ENCODE data around the gene OR6M1. TPM values are rescaled to one million over a fixed set of nuclear protein-coding genes. Genes with fewer than 3 reads are reported as not detected.

OR6M1 gene
- polyA plus RNA-seq, 1 of the 3 experiments (the other 2 are of a cell fraction): not detected

DNA sequence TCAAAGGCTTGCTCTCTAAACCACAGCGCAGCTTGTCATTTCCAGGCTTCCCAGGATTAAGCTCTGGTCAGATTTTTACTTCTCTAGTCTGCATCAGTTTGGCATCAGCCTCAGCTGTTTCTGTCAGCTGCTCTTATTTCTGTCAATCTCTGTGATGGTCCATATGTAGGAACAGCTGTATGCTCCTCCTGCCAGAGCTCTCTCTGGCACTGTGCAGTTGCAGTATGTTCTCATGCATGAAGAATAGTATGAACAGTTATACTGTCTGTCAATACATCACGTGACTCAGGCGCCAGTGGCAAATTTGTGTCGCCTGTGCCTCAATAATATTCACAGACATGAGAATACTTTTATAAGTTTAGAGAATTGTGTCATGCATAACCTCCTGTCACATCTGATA is 6.7 kb downstream of the OR6M1 start (continued):
- TF ChIP-seq, protein P1, sequence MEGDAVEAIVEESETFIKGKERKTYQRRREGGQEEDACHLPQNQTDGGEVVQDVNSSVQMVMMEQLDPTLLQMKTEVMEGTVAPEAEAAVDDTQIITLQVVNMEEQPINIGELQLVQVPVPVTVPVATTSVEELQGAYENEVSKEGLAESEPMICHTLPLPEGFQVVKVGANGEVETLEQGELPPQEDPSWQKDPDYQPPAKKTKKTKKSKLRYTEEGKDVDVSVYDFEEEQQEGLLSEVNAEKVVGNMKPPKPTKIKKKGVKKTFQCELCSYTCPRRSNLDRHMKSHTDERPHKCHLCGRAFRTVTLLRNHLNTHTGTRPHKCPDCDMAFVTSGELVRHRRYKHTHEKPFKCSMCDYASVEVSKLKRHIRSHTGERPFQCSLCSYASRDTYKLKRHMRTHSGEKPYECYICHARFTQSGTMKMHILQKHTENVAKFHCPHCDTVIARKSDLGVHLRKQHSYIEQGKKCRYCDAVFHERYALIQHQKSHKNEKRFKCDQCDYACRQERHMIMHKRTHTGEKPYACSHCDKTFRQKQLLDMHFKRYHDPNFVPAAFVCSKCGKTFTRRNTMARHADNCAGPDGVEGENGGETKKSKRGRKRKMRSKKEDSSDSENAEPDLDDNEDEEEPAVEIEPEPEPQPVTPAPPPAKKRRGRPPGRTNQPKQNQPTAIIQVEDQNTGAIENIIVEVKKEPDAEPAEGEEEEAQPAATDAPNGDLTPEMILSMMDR (IDR thresholded peaks at IDR 0.05): no peak
- TF ChIP-seq SMC3 (IDR thresholded peaks at IDR 0.05; ENCODE audit: low read depth, low read length) (no peak), RFX5 (IDR thresholded peaks at IDR 0.05; ENCODE audit: low read length) (no peak), NFIC (IDR thresholded peaks at IDR 0.05; ENCODE audit: borderline replicate concordance) (no peak), POLR2AphosphoS5 (IDR thresholded peaks at IDR 0.05; ENCODE audit: low read depth, low read length) (no peak)
- TF ChIP-seq, protein P2, sequence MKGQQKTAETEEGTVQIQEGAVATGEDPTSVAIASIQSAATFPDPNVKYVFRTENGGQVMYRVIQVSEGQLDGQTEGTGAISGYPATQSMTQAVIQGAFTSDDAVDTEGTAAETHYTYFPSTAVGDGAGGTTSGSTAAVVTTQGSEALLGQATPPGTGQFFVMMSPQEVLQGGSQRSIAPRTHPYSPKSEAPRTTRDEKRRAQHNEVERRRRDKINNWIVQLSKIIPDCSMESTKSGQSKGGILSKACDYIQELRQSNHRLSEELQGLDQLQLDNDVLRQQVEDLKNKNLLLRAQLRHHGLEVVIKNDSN (IDR thresholded peaks at IDR 0.05; ENCODE audit: borderline replicate concordance, low read depth): no peak
- TF ChIP-seq, protein P3, sequence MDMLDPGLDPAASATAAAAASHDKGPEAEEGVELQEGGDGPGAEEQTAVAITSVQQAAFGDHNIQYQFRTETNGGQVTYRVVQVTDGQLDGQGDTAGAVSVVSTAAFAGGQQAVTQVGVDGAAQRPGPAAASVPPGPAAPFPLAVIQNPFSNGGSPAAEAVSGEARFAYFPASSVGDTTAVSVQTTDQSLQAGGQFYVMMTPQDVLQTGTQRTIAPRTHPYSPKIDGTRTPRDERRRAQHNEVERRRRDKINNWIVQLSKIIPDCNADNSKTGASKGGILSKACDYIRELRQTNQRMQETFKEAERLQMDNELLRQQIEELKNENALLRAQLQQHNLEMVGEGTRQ (IDR thresholded peaks at IDR 0.05; ENCODE audit: borderline replicate concordance, low read depth, low read length): no peak

DNA sequence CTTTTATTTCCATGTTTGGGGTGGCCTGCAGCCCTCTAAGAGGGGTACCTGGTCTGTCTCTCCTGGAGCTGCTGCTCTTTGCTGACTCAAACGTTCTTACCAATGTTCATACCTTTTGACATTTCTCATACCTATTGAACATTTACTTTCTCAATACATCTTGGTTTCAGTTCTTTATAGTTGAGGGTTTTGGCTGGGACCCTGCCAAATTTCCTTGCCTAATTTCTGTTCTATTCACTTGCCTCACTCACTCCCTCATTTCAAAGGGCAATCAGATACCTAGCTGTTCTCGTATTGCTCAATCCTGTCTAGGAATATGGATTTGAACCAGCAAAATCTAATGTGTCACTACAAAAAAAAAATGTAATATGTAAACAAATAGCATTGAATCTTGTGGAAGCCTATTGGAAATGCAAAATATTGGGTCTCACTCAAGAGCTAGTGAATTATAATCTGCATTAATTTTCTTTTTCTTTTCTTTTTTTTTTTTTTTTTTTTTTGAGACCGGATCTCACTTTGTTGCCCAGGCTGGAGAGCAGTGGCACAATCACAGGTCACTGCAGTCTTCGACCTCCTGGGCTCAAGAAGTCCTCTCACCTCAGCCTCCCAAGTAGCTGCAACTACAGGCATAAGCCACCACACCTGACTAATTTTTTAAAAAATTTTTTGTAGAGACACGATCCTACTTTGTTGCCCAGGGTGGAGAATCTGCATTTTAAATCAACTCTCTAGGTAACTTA is 7.5 kb downstream of the OR6M1 start:
- CTCF ChIA-PET: no interaction called here
- DNase-seq: no peak
- H3F3A ChIP-seq (replicated peaks; ENCODE audit: insufficient read depth): no peaks in the 10 kb centered on the region
- no peaks in the 10 kb centered on the region for H3K27me3 ChIP-seq (ENCODE audit: insufficient read depth)
- no peaks in the 10 kb centered on the region for H4K20me1 ChIP-seq (ENCODE audit: insufficient read depth)
- H3K9ac ChIP-seq: no peak overlapping the region
- no peaks in the 10 kb centered on the region for H3K36me3 ChIP-seq (replicated peaks in 1 of 2; ENCODE audit: control insufficient read depth in 1 of 2, insufficient read depth in 2 of 2, low read length in 1 of 2)
- no peak overlapping the region for H3K4me3 ChIP-seq (ENCODE audit: low read depth in 2 of 2, low read length in 1 of 2)
- H3K4me1 ChIP-seq (ENCODE audit: control insufficient read depth in 1 of 2, insufficient read depth in 2 of 2, low read depth in 1 of 2, low read length in 1 of 2): no peaks in the 10 kb centered on the region
- no peak overlapping the region for H2AFZ ChIP-seq (ENCODE audit: low read depth)
- no peaks in the 10 kb centered on the region for H3K9me2 ChIP-seq
- 3% methylated on average over 5 of the region's 5 CpGs for WGBS (ENCODE audit: low lambda C conversion rate)
- POLR2A ChIA-PET: no interaction called here
- no peak overlapping the region for H3K4me2 ChIP-seq
- no peaks in the 10 kb centered on the region for H3K9me3 ChIP-seq
- no peaks in the 10 kb centered on the region for H3K79me2 ChIP-seq (ENCODE audit: insufficient read depth)
- H3K27ac ChIP-seq (ENCODE audit: low read depth in 2 of 2, low read length in 1 of 2): no peak overlapping the region
- TF ChIP-seq, protein P2 (IDR thresholded peaks at IDR 0.05; ENCODE audit: borderline replicate concordance, low read depth): no peak
- TF ChIP-seq SMC3 (IDR thresholded peaks at IDR 0.05; ENCODE audit: low read depth, low read length) (no peak), FOSL2 (IDR thresholded peaks at IDR 0.05; ENCODE audit: borderline replicate concordance, low read depth) (no peak), POLR2AphosphoS5 (IDR thresholded peaks at IDR 0.05; ENCODE audit: low read depth, low read length) (no peak), RFX5 (IDR thresholded peaks at IDR 0.05; ENCODE audit: low read length) (no peak), NRF1 (IDR thresholded peaks at IDR 0.05; ENCODE audit: low read depth, low read length) (no peak), YY1 (IDR thresholded peaks at IDR 0.05; ENCODE audit: low read depth) (no peak), TCF12 (IDR thresholded peaks at IDR 0.05) (no peak), MEF2A (IDR thresholded peaks at IDR 0.05; ENCODE audit: borderline replicate concordance, low read depth) (no peak), NFIC (IDR thresholded peaks at IDR 0.05; ENCODE audit: borderline replicate concordance) (no peak), GATA2 (CRISPR knock-in tag; IDR thresholded peaks at IDR 0.05) (no peak), RAD21 (IDR thresholded peaks at IDR 0.05; ENCODE audit: low read length) (no peak), FOXJ3 (CRISPR knock-in tag; IDR thresholded peaks at IDR 0.05) (no peak), ELF1 (IDR thresholded peaks at IDR 0.05) (no peak)
- TF ChIP-seq, protein P1 (IDR thresholded peaks at IDR 0.05): no peak
- TF ChIP-seq, protein P4, sequence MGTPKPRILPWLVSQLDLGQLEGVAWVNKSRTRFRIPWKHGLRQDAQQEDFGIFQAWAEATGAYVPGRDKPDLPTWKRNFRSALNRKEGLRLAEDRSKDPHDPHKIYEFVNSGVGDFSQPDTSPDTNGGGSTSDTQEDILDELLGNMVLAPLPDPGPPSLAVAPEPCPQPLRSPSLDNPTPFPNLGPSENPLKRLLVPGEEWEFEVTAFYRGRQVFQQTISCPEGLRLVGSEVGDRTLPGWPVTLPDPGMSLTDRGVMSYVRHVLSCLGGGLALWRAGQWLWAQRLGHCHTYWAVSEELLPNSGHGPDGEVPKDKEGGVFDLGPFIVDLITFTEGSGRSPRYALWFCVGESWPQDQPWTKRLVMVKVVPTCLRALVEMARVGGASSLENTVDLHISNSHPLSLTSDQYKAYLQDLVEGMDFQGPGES (IDR thresholded peaks at IDR 0.05; ENCODE audit: low read depth, low read length): no peak
- TF ChIP-seq, protein P3 (IDR thresholded peaks at IDR 0.05; ENCODE audit: borderline replicate concordance, low read depth, low read length): no peak
- TF ChIP-seq, protein P5, sequence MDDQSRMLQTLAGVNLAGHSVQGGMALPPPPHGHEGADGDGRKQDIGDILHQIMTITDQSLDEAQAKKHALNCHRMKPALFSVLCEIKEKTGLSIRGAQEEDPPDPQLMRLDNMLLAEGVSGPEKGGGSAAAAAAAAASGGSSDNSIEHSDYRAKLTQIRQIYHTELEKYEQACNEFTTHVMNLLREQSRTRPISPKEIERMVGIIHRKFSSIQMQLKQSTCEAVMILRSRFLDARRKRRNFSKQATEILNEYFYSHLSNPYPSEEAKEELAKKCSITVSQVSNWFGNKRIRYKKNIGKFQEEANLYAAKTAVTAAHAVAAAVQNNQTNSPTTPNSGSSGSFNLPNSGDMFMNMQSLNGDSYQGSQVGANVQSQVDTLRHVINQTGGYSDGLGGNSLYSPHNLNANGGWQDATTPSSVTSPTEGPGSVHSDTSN (IDR thresholded peaks at IDR 0.05): no peak
